ENCODE measurements around the gene CHSY3.

The CHSY3 gene

GRCh38 chr5:130135506-130135905, 231.2 kb downstream of the CHSY3 start:
- H4K20me1 ChIP-seq (ENCODE audit: insufficient read depth, low read length): no peaks in the 10 kb centered on the region
- no peak for TF ChIP-seq EZH2 (IDR thresholded peaks at IDR 0.05; ENCODE audit: borderline replicate concordance, low read length)
- TF ChIP-seq, protein P1, sequence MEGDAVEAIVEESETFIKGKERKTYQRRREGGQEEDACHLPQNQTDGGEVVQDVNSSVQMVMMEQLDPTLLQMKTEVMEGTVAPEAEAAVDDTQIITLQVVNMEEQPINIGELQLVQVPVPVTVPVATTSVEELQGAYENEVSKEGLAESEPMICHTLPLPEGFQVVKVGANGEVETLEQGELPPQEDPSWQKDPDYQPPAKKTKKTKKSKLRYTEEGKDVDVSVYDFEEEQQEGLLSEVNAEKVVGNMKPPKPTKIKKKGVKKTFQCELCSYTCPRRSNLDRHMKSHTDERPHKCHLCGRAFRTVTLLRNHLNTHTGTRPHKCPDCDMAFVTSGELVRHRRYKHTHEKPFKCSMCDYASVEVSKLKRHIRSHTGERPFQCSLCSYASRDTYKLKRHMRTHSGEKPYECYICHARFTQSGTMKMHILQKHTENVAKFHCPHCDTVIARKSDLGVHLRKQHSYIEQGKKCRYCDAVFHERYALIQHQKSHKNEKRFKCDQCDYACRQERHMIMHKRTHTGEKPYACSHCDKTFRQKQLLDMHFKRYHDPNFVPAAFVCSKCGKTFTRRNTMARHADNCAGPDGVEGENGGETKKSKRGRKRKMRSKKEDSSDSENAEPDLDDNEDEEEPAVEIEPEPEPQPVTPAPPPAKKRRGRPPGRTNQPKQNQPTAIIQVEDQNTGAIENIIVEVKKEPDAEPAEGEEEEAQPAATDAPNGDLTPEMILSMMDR (IDR thresholded peaks at IDR 0.05; ENCODE audit: low read length): no peak

GRCh38 chr5:130136300-130136699, 232.0 kb downstream of the CHSY3 start:
- TF ChIP-seq, protein P1 (IDR thresholded peaks at IDR 0.05; ENCODE audit: low read length): no peak
- no peak for TF ChIP-seq EZH2 (IDR thresholded peaks at IDR 0.05; ENCODE audit: borderline replicate concordance, low read length)
- no peak overlapping the region for H3K4me2 ChIP-seq (ENCODE audit: low read length)

More at GRCh38 chr5:130135506-130135905, 231.2 kb downstream of the CHSY3 start:
- Histone ChIP-seq H3K36me3 (ENCODE audit: insufficient read depth, low read length) (no peaks in the 10 kb centered on the region), H3K9ac (ENCODE audit: low read length) (no peak overlapping the region), H2AFZ (ENCODE audit: low read length) (no peak overlapping the region), H3K4me2 (ENCODE audit: low read length) (no peak overlapping the region), H3K79me2 (ENCODE audit: insufficient read depth, low read length) (no peaks in the 10 kb centered on the region), H3F3A (ENCODE audit: insufficient read depth, low read length) (no peaks in the 10 kb centered on the region), H3K4me1 (ENCODE audit: insufficient read depth, low read length, severe bottlenecking) (no peaks in the 10 kb centered on the region), H3K4me3 (ENCODE audit: low read depth, low read length, poor library complexity, severe bottlenecking) (no peak overlapping the region), H3K9me2 (ENCODE audit: low read depth, low read length) (no peaks in the 10 kb centered on the region), H3K27me3 (ENCODE audit: insufficient read depth, low read length) (no peaks in the 10 kb centered on the region; the same call in 1 of the 2 replicates), H3K27ac (ENCODE audit: low read depth, low read length, poor library complexity, severe bottlenecking) (no peak overlapping the region), H3K9me3 (ENCODE audit: low read length) (no peaks in the 10 kb centered on the region)

GRCh38 chr5:130137681-130138080, 233.4 kb downstream of the CHSY3 start:
- Histone ChIP-seq H3K4me2 (ENCODE audit: low read length) (no peak overlapping the region), H3K27ac (ENCODE audit: low read depth, low read length, poor library complexity, severe bottlenecking) (no peak overlapping the region), H3K36me3 (ENCODE audit: insufficient read depth, low read length) (no peaks in the 10 kb centered on the region), H3F3A (ENCODE audit: insufficient read depth, low read length) (no peaks in the 10 kb centered on the region), H3K9me3 (ENCODE audit: low read length) (no peaks in the 10 kb centered on the region), H3K4me3 (ENCODE audit: low read depth, low read length, poor library complexity, severe bottlenecking) (no peak overlapping the region), H3K27me3 (ENCODE audit: insufficient read depth, low read length) (no peaks in the 10 kb centered on the region; the same call in 1 of the 2 replicates), H3K9ac (ENCODE audit: low read length) (no peak overlapping the region), H4K20me1 (ENCODE audit: insufficient read depth, low read length) (no peaks in the 10 kb centered on the region), H2AFZ (ENCODE audit: low read length) (no peak overlapping the region), H3K9me2 (ENCODE audit: low read depth, low read length) (no peaks in the 10 kb centered on the region), H3K4me1 (ENCODE audit: insufficient read depth, low read length, severe bottlenecking) (no peaks in the 10 kb centered on the region), H3K79me2 (ENCODE audit: insufficient read depth, low read length) (no peaks in the 10 kb centered on the region)
- no peak for TF ChIP-seq EZH2 (IDR thresholded peaks at IDR 0.05; ENCODE audit: borderline replicate concordance, low read length)
- TF ChIP-seq, protein P1 (IDR thresholded peaks at IDR 0.05; ENCODE audit: low read length): no peak

More at GRCh38 chr5:130136300-130136699, 232.0 kb downstream of the CHSY3 start:
- H3F3A ChIP-seq (ENCODE audit: insufficient read depth, low read length): no peaks in the 10 kb centered on the region
- H3K9me2 ChIP-seq (ENCODE audit: low read depth, low read length): no peaks in the 10 kb centered on the region
- H3K4me1 ChIP-seq (ENCODE audit: insufficient read depth, low read length, severe bottlenecking): no peaks in the 10 kb centered on the region
- no peaks in the 10 kb centered on the region for H3K9me3 ChIP-seq (ENCODE audit: low read length)
- no peak overlapping the region for H2AFZ ChIP-seq (ENCODE audit: low read length)
- no peak overlapping the region for H3K9ac ChIP-seq (ENCODE audit: low read length)
- H3K27ac ChIP-seq (ENCODE audit: low read depth, low read length, poor library complexity, severe bottlenecking): no peak overlapping the region
- H4K20me1 ChIP-seq (ENCODE audit: insufficient read depth, low read length): no peaks in the 10 kb centered on the region
- H3K4me3 ChIP-seq (ENCODE audit: low read depth, low read length, poor library complexity, severe bottlenecking): no peak overlapping the region
- no peaks in the 10 kb centered on the region for H3K79me2 ChIP-seq (ENCODE audit: insufficient read depth, low read length)
- H3K27me3 ChIP-seq (ENCODE audit: insufficient read depth, low read length): no peaks in the 10 kb centered on the region; the same call in 1 of the 2 replicates
- H3K36me3 ChIP-seq (ENCODE audit: insufficient read depth, low read length): no peaks in the 10 kb centered on the region

All from OCI-LY1 (cell line).